ENCODE measurements around the gene SYVN1. TPM values are rescaled to one million over a fixed set of nuclear protein-coding genes. Genes with fewer than 3 reads are reported as not detected.

The SYVN1 gene
- total RNA-seq, 1 experiment from 2014 or later = 34.8 TPM

DNA sequence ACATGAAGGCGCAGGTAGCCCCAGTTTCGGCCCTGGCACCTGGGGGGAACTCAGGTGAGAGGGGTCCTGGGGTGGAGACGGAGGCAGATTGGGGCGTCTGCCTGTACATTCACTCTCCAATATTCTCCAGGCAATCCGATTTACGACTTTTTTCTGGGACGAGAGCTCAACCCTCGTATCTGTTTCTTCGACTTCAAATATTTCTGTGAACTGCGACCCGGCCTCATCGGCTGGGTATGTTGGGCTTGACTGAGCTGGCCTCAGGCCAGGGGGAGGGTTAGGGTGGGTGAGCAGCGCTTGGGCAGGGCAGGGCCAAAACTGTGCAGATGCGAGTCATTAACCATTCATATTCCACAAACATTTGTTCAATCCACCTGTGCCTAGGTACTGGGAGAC, 21.0 kb downstream of the SYVN1 start (continued):
- no peak for TF ChIP-seq E2F1 (CRISPR knock-in tag; IDR thresholded peaks at IDR 0.05)
- TF ChIP-seq NFATC4 (CRISPR knock-in tag; IDR thresholded peaks at IDR 0.05) = no peak
- TF ChIP-seq, protein P1, sequence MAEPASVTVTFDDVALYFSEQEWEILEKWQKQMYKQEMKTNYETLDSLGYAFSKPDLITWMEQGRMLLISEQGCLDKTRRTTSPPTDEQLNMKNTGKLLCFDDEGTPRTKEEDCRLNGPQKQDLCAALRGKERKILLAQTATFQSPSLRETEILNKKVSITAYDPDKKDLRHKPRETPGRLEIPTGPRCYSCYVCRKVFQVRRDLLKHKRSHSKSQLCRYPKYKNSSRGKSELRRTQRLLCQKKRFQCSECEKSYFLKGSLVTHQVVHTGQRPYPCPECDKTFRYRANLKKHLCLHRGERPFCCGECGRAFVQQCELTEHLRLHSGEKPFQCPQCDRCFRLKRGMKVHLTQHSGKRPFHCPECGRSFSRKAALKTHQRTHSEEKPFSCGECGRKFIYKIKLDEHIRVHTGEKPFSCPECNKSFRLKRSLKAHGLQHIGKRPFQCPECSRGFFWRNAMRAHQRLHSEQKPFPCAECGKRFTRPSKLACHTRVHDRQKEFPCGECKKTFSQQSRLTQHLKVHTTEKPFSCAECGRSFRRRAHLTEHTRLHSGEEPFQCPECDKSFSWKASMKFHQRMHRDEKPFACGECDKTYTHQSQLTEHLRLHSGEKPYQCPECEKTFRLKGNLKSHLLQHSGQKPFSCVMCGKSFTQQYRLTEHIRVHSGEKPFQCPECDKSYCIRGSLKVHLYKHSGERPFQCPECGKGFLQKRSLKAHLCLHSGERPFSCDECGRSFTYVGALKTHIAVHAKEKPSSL (CRISPR knock-in tag; conservative IDR thresholded peaks at IDR 0.05) = no peak
- TF ChIP-seq ZNF416 (CRISPR knock-in tag; IDR thresholded peaks at IDR 0.05) = no peak
- TF ChIP-seq NR1H2 (CRISPR knock-in tag; IDR thresholded peaks at IDR 0.05) = no peak

DNA sequence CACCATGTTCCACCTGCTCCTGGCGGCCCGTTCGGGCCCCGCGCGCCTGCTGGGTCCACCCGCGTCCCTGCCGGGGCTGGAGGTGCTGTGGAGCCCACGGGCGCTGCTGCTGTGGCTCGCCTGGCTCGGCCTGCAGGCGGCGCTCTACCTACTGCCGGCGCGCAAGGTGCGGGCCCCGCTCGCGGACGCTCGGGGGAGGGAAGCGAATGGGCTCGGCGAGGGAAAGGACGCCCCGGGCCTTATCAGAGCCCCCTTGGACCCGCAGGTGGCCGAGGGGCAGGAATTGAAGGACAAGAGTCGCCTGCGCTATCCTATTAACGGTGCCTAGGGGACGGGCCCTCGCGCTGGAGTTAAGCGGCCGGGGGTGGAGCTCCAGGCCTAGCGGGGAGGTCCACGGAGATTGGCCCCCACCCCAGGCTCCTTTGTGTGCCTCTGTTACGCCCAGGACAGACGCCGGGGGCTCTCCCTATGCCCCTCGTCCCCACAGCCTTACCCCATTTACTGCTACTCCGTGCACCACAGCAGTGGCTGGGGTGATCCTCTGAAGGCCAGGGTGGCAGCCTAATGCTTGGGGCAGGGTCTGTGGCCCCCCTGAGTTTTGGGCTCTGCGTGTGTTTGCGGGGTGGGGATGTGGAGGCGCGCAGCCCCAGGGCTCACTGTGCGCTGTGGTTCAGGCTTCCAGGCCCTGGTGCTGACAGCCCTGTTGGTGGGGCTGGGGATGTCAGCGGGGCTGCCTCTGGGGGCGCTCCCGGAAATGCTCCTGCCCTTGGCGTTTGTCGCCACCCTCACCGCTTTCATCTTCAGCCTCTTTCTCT, 21.6 kb downstream of the SYVN1 start:
- Mint-ChIP-seq H3K4me3 (peak overlapping the region; percentile 91), H3K4me1 (peaks cover 17% of the 10 kb centered on the region), H3K27me3 (ENCODE audit: low read depth) (no peaks in the 10 kb centered on the region), H3K36me3 (no peaks in the 10 kb centered on the region; the same call in 1 of the 2 replicates), H3K27ac (peak overlapping the region; percentile 52; the same call in 1 of the 2 replicates), H3K9me3 (no peaks in the 10 kb centered on the region)
- CTCF ChIA-PET = interaction anchor here (0.6 to 4.8 kb wide), 25 partner anchors 8 to 309 kb away, joined by 3 to 104 read pairs (median 5); partner anchors contain the start of genes ARL2, BATF2, CAPN1 and FAU
- DNase-seq (ENCODE audit: low spot score) (peak; percentile 69), ATAC-seq (peak; percentile 20)
- POLR2A ChIA-PET = interaction anchor here (0.6 to 2.2 kb wide), 6 partner anchors 9 to 1720 kb away, joined by 3 to 19 read pairs (median 7); partner anchors contain the start of genes CAPN1, FAU, MRPL49 and VPS51
- TF ChIP-seq FOXP4 (CRISPR knock-in tag; IDR thresholded peaks at IDR 0.05) = no peak
- peak; percentile 39; the same call in 1 of the 2 replicates for TF ChIP-seq AR (CRISPR knock-in tag; IDR thresholded peaks at IDR 0.05)
- TF ChIP-seq, protein P1 (CRISPR knock-in tag; conservative IDR thresholded peaks at IDR 0.05) = 0 out of 2 replicates have a peak, but pooled peaks have one; percentile 27
- TF ChIP-seq, protein P2, sequence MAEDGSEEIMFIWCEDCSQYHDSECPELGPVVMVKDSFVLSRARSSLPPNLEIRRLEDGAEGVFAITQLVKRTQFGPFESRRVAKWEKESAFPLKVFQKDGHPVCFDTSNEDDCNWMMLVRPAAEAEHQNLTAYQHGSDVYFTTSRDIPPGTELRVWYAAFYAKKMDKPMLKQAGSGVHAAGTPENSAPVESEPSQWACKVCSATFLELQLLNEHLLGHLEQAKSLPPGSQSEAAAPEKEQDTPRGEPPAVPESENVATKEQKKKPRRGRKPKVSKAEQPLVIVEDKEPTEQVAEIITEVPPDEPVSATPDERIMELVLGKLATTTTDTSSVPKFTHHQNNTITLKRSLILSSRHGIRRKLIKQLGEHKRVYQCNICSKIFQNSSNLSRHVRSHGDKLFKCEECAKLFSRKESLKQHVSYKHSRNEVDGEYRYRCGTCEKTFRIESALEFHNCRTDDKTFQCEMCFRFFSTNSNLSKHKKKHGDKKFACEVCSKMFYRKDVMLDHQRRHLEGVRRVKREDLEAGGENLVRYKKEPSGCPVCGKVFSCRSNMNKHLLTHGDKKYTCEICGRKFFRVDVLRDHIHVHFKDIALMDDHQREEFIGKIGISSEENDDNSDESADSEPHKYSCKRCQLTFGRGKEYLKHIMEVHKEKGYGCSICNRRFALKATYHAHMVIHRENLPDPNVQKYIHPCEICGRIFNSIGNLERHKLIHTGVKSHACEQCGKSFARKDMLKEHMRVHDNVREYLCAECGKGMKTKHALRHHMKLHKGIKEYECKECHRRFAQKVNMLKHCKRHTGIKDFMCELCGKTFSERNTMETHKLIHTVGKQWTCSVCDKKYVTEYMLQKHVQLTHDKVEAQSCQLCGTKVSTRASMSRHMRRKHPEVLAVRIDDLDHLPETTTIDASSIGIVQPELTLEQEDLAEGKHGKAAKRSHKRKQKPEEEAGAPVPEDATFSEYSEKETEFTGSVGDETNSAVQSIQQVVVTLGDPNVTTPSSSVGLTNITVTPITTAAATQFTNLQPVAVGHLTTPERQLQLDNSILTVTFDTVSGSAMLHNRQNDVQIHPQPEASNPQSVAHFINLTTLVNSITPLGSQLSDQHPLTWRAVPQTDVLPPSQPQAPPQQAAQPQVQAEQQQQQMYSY (CRISPR knock-in tag; IDR thresholded peaks at IDR 0.05) = no peak
- TF ChIP-seq ESRRA (CRISPR knock-in tag; IDR thresholded peaks at IDR 0.05; ENCODE audit: borderline replicate concordance) = 0 out of 2 replicates have a peak, but pooled peaks have one; percentile 1
- TF ChIP-seq OVOL2 (CRISPR knock-in tag; IDR thresholded peaks at IDR 0.05; ENCODE audit: borderline replicate concordance) = no peak
- no peak for TF ChIP-seq ZNF232 (CRISPR knock-in tag; IDR thresholded peaks at IDR 0.05)
- TF ChIP-seq ATF2 (CRISPR knock-in tag; IDR thresholded peaks at IDR 0.05; ENCODE audit: borderline replicate concordance, low read depth) = no peak
- peak; percentile 84 for TF ChIP-seq EMX1 (CRISPR knock-in tag; IDR thresholded peaks at IDR 0.05)
- TF ChIP-seq ZBTB43 (CRISPR knock-in tag; IDR thresholded peaks at IDR 0.05) = no peak
